SK-N-SH treated with all-trans-retinoic acid at 6 μM for 48 hours (cell line): ENCODE results near the gene APC2.

Source experiments
- ATAC-seq: fragments of 200-7000 bp; cut with Tn5 transposase; 3 replicates; pipeline ENCODE4 v1.9.1; 2020; ENCODE audit warnings: mild to moderate bottlenecking, moderate library complexity
- ARNTL ChIP-seq: fragments of 450-650 bp; formaldehyde crosslinking; IDR thresholded peaks from 2 replicates; pipeline ENCODE4 v1.5.0; 2020; ENCODE audit warnings: low read depth, mild to moderate bottlenecking, moderate library complexity, borderline replicate concordance
- BACH2 ChIP-seq: fragments of 250-450 bp; sonication (Bioruptor Pico); IDR thresholded peaks from 2 replicates; pipeline ENCODE4 v1.9.0; 2021; ENCODE audit warnings: mild to moderate bottlenecking, borderline replicate concordance
- CREB5 ChIP-seq: fragments of 250-450 bp; sonication (Bioruptor Pico); IDR thresholded peaks from 2 replicates; pipeline ENCODE4 v1.5.1; 2020; ENCODE audit warnings: low read depth, mild to moderate bottlenecking, moderate library complexity
- CSDC2 ChIP-seq: fragments of 250-450 bp; sonication (Bioruptor Pico); IDR thresholded peaks from 2 replicates; pipeline ENCODE4 v1.5.0; 2020; ENCODE audit warnings: mild to moderate bottlenecking, moderate library complexity
- ESRRG ChIP-seq: fragments of 250-450 bp; sonication (Bioruptor Pico); IDR thresholded peaks from 2 replicates; pipeline ENCODE4 v1.6.1; 2021; ENCODE audit warnings: mild to moderate bottlenecking
- GLIS3 ChIP-seq: fragments of 250-450 bp; sonication (Bioruptor Pico); IDR thresholded peaks from 2 replicates; pipeline ENCODE4 v1.5.0; 2020; ENCODE audit warnings: mild to moderate bottlenecking, moderate library complexity
- ISL1 ChIP-seq: fragments of 250-450 bp; sonication (Bioruptor Pico); IDR thresholded peaks from 2 replicates; pipeline ENCODE4 v2.1.2; 2022; ENCODE audit warnings: mild to moderate bottlenecking, moderate library complexity
- OSR1 ChIP-seq: fragments of 250-450 bp; sonication (Bioruptor Pico); IDR thresholded peaks from 2 replicates; pipeline ENCODE4 v1.8.0; 2022; ENCODE audit warnings: moderate library complexity, mild to moderate bottlenecking, inconsistent platforms
- PATZ1 ChIP-seq: fragments of 250-450 bp; sonication (Bioruptor Pico); IDR thresholded peaks from 2 replicates; pipeline ENCODE4 v1.8.0; 2020; ENCODE audit warnings: mild to moderate bottlenecking, moderate library complexity, borderline replicate concordance
- PPARA ChIP-seq: fragments of 250-450 bp; sonication (Bioruptor Pico); IDR thresholded peaks from 2 replicates; pipeline ENCODE4 v1.5.0; 2020; ENCODE audit warnings: mild to moderate bottlenecking, borderline replicate concordance
- SNAI2 ChIP-seq: fragments of 250-450 bp; sonication (Bioruptor Pico); IDR thresholded peaks from 2 replicates; pipeline ENCODE4 v1.5.0; 2020; ENCODE audit warnings: mild to moderate bottlenecking, moderate library complexity
- ZC3H10 ChIP-seq: fragments of 250-450 bp; sonication (Bioruptor Pico); IDR thresholded peaks from 2 replicates; pipeline ENCODE4 v1.5.1; 2021; ENCODE audit warnings: mild to moderate bottlenecking, moderate library complexity
- ZFP3 ChIP-seq: fragments of 250-450 bp; sonication (Bioruptor Pico); IDR thresholded peaks from 2 replicates; pipeline ENCODE4 v1.5.0; 2020; ENCODE audit warnings: mild to moderate bottlenecking, moderate library complexity
- ZFP30 ChIP-seq: fragments of 450-650 bp; formaldehyde crosslinking; IDR thresholded peaks from 2 replicates; pipeline ENCODE4 v1.5.0; 2022; ENCODE audit warnings: mild to moderate bottlenecking, moderate library complexity
- ZNF565 ChIP-seq: fragments of 450-650 bp; formaldehyde crosslinking; conservative IDR thresholded peaks from 2 replicates; pipeline ENCODE4 v1.5.0; 2020; ENCODE audit warnings: low read depth, mild to moderate bottlenecking, moderate library complexity
- ZNF70 ChIP-seq: fragments of 450-650 bp; formaldehyde crosslinking; IDR thresholded peaks from 2 replicates; pipeline ENCODE4 v1.5.0; 2020; ENCODE audit warnings: mild to moderate bottlenecking, moderate library complexity
- ZNF8 ChIP-seq: fragments of 450-650 bp; formaldehyde crosslinking; IDR thresholded peaks from 2 replicates; pipeline ENCODE4 v1.5.0; 2020; ENCODE audit warnings: mild to moderate bottlenecking, moderate library complexity
- TF ChIP-seq, protein P1 (sequence below): fragments of 250-450 bp; sonication (Bioruptor Pico); IDR thresholded peaks from 2 replicates; pipeline ENCODE4 v1.5.0; 2020; ENCODE audit warnings: mild to moderate bottlenecking, moderate library complexity
- TF ChIP-seq, protein P2 (sequence below): fragments of 250-450 bp; sonication (Bioruptor Pico); IDR thresholded peaks from 2 replicates; pipeline ENCODE4 v1.8.0; 2021; ENCODE audit warnings: low read depth, mild to moderate bottlenecking, moderate library complexity, borderline replicate concordance

APC2 gene

GRCh38 chr19:1488282-1488601 is 38.3 kb downstream of the APC2 start:
- TF ChIP-seq, protein P1, sequence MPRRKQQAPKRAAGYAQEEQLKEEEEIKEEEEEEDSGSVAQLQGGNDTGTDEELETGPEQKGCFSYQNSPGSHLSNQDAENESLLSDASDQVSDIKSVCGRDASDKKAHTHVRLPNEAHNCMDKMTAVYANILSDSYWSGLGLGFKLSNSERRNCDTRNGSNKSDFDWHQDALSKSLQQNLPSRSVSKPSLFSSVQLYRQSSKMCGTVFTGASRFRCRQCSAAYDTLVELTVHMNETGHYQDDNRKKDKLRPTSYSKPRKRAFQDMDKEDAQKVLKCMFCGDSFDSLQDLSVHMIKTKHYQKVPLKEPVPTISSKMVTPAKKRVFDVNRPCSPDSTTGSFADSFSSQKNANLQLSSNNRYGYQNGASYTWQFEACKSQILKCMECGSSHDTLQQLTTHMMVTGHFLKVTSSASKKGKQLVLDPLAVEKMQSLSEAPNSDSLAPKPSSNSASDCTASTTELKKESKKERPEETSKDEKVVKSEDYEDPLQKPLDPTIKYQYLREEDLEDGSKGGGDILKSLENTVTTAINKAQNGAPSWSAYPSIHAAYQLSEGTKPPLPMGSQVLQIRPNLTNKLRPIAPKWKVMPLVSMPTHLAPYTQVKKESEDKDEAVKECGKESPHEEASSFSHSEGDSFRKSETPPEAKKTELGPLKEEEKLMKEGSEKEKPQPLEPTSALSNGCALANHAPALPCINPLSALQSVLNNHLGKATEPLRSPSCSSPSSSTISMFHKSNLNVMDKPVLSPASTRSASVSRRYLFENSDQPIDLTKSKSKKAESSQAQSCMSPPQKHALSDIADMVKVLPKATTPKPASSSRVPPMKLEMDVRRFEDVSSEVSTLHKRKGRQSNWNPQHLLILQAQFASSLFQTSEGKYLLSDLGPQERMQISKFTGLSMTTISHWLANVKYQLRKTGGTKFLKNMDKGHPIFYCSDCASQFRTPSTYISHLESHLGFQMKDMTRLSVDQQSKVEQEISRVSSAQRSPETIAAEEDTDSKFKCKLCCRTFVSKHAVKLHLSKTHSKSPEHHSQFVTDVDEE (CRISPR knock-in tag), result no peak
- no peak for TF ChIP-seq SNAI2 (CRISPR knock-in tag)
- TF ChIP-seq, all 23 proteins: peak for 0

GRCh38 chr19:1489463-1490310 is 39.8 kb downstream of the APC2 start:
- no peak for ATAC-seq
- TF ChIP-seq ZNF8 (CRISPR knock-in tag), result no peak

More at GRCh38 chr19:1488282-1488601, 38.3 kb downstream of the APC2 start:
- no peak for ATAC-seq

- TF ChIP-seq, protein P1 (CRISPR knock-in tag), result no peak
- TF ChIP-seq OSR1 (no peak), ESRRG (CRISPR knock-in tag) (no peak), BACH2 (no peak), ZC3H10 (no peak), ZFP3 (CRISPR knock-in tag) (no peak), ZFP30 (CRISPR knock-in tag) (no peak), SNAI2 (CRISPR knock-in tag) (no peak), CREB5 (CRISPR knock-in tag) (no peak), GLIS3 (CRISPR knock-in tag) (no peak), PPARA (CRISPR knock-in tag) (no peak), ZNF565 (CRISPR knock-in tag) (no peak), ZNF70 (CRISPR knock-in tag) (no peak)
- TF ChIP-seq, protein P2, sequence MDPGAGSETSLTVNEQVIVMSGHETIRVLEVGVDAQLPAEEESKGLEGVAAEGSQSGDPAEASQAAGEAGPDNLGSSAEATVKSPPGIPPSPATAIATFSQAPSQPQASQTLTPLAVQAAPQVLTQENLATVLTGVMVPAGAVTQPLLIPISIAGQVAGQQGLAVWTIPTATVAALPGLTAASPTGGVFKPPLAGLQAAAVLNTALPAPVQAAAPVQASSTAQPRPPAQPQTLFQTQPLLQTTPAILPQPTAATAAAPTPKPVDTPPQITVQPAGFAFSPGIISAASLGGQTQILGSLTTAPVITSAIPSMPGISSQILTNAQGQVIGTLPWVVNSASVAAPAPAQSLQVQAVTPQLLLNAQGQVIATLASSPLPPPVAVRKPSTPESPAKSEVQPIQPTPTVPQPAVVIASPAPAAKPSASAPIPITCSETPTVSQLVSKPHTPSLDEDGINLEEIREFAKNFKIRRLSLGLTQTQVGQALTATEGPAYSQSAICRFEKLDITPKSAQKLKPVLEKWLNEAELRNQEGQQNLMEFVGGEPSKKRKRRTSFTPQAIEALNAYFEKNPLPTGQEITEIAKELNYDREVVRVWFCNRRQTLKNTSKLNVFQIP, result no peak
- peak; percentile 94 for ATAC-seq
Measured at GRCh38 chr19:1490311-1491113, 40.6 kb downstream of the APC2 start, which contains the start of gene PCSK4. PCSK4 (minus strand) TSS chr19:1490350; CDS start chr19:1490346, 4 bp downstream.

- ATAC-seq, result no peak
- TF ChIP-seq BACH2 (no peak), CSDC2 (CRISPR knock-in tag) (no peak), OSR1 (no peak), SNAI2 (CRISPR knock-in tag) (no peak), CREB5 (CRISPR knock-in tag) (no peak), ZNF70 (CRISPR knock-in tag) (no peak), ZFP3 (CRISPR knock-in tag) (no peak), ARNTL (CRISPR knock-in tag) (no peak), ESRRG (CRISPR knock-in tag) (no peak), ZNF8 (CRISPR knock-in tag) (no peak), ZC3H10 (no peak), GLIS3 (CRISPR knock-in tag) (no peak), ISL1 (CRISPR knock-in tag) (no peak), ZFP30 (CRISPR knock-in tag) (no peak), PATZ1 (CRISPR knock-in tag) (no peak)
Measured at GRCh38 chr19:1491114-1491848, 41.4 kb downstream of the APC2 start, which contains the start of gene REEP6. REEP6 (plus strand) TSS chr19:1491181; CDS start chr19:1491270, 89 bp downstream.
